Measurements from ENCODE around the gene GPHB5. TPM values are rescaled to one million over a fixed set of nuclear protein-coding genes. Genes with fewer than 3 reads are reported as not detected.

GPHB5 gene
- total and polyA plus RNA-seq, 4 donors: not detected

DNA sequence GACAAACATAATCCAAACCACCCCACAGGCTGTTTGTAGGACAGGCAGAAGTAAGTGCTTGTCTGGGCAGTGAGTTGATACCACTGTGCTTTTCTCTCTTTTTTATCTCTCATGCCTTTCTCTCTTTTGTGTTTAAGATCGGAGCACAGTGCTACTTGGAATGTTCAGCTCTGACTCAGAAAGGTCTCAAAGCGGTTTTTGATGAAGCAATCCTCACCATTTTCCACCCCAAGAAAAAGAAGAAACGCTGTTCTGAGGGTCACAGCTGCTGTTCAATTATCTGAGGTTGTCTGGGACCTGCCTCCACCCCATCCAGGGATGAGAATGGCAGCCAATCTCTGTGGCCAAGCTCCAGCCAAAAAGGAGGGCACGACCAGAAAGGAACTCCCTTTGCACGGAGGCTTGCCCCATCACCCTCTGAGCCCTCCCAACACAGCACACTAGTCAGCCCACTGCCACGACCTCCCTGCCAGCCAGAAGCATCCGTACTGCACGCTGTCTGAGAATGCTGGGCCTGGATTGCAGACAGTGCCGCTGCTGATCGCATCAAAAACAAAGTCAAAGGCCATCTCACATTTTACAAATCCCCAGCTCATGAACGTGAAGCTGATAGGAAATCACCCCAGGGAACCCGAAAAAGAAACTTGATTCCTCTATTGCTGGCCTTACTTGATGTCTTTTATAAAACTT lies 27.8 kb downstream of the GPHB5 start:
- no peak for TF ChIP-seq JUND (IDR thresholded peaks at IDR 0.05)
- no peak for TF ChIP-seq YY1 (IDR thresholded peaks at IDR 0.05)
- TF ChIP-seq, protein P1, sequence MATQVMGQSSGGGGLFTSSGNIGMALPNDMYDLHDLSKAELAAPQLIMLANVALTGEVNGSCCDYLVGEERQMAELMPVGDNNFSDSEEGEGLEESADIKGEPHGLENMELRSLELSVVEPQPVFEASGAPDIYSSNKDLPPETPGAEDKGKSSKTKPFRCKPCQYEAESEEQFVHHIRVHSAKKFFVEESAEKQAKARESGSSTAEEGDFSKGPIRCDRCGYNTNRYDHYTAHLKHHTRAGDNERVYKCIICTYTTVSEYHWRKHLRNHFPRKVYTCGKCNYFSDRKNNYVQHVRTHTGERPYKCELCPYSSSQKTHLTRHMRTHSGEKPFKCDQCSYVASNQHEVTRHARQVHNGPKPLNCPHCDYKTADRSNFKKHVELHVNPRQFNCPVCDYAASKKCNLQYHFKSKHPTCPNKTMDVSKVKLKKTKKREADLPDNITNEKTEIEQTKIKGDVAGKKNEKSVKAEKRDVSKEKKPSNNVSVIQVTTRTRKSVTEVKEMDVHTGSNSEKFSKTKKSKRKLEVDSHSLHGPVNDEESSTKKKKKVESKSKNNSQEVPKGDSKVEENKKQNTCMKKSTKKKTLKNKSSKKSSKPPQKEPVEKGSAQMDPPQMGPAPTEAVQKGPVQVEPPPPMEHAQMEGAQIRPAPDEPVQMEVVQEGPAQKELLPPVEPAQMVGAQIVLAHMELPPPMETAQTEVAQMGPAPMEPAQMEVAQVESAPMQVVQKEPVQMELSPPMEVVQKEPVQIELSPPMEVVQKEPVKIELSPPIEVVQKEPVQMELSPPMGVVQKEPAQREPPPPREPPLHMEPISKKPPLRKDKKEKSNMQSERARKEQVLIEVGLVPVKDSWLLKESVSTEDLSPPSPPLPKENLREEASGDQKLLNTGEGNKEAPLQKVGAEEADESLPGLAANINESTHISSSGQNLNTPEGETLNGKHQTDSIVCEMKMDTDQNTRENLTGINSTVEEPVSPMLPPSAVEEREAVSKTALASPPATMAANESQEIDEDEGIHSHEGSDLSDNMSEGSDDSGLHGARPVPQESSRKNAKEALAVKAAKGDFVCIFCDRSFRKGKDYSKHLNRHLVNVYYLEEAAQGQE (IDR thresholded peaks at IDR 0.05): no peak
- TF ChIP-seq FOXA1 (IDR thresholded peaks at IDR 0.05): no peak
- TF ChIP-seq EGR1 (IDR thresholded peaks at IDR 0.05; ENCODE audit: low read depth in 2 of 2): no peak
- no peak for TF ChIP-seq RAD21 (IDR thresholded peaks at IDR 0.05)
- TF ChIP-seq CTCF (IDR thresholded peaks at IDR 0.05; ENCODE audit: low read depth, low read length, missing input control): no peak
- TF ChIP-seq SP1 (IDR thresholded peaks at IDR 0.05): no peak
- TF ChIP-seq HNF4G (IDR thresholded peaks at IDR 0.05): no peak
- TF ChIP-seq ATF3 (IDR thresholded peaks at IDR 0.05): no peak
- TF ChIP-seq RXRA (IDR thresholded peaks at IDR 0.05): no peak
- no peak for TF ChIP-seq NR2F2 (IDR thresholded peaks at IDR 0.05)
- TF ChIP-seq, protein P2, sequence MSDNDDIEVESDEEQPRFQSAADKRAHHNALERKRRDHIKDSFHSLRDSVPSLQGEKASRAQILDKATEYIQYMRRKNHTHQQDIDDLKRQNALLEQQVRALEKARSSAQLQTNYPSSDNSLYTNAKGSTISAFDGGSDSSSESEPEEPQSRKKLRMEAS (IDR thresholded peaks at IDR 0.05): no peak
- TF ChIP-seq ZBTB33 (IDR thresholded peaks at IDR 0.05): no peak
- no peak for TF ChIP-seq TAF1 (conservative IDR thresholded peaks at IDR 0.05)
- no peak for TF ChIP-seq FOXA2 (IDR thresholded peaks at IDR 0.05)
- TF ChIP-seq HNF4A (conservative IDR thresholded peaks at IDR 0.05): no peak
- TF ChIP-seq GABPA (IDR thresholded peaks at IDR 0.05 in 1 of 2, conservative IDR thresholded peaks at IDR 0.05 in 1 of 2): no peak
- Histone ChIP-seq H3K4me3 (ENCODE audit: low read depth in 1 of 3, low read length in 3 of 3) (no peak overlapping the region), H3K9me3 (ENCODE audit: control insufficient read depth in 4 of 4, low read length in 3 of 4) (no peaks in the 10 kb centered on the region), H3K27ac (ENCODE audit: low read depth in 1 of 2, low read length in 2 of 2) (no peak overlapping the region), H3K4me1 (ENCODE audit: control insufficient read depth in 4 of 4, insufficient read depth in 4 of 4, low read length in 3 of 4) (peaks cover 0 to 5% (median 0%) of the 10 kb centered on the region in 4 donors), H3K27me3 (ENCODE audit: control insufficient read depth in 4 of 4, insufficient read depth in 4 of 4, low read length in 3 of 4) (peaks cover 0 to 8% (median 0%) of the 10 kb centered on the region in 4 donors), H3K36me3 (ENCODE audit: control insufficient read depth in 4 of 4, insufficient read depth in 3 of 4, low read depth in 1 of 4, low read length in 3 of 4) (no peaks in the 10 kb centered on the region), H3K9ac (ENCODE audit: low read depth in 1 of 2, low read length in 2 of 2) (no peak overlapping the region)
- 81% methylated on average over 12 of the region's 12 CpGs for WGBS
- no peak for DNase-seq (ENCODE audit: low spot score)
